ENCODE measurements around the gene SLC36A1.
"Not testable (repeated sequence)": the region's sequence is repeated elsewhere in the genome, so short reads cannot be mapped to it uniquely, and the experiment has no call there.

Gene SLC36A1

DNA sequence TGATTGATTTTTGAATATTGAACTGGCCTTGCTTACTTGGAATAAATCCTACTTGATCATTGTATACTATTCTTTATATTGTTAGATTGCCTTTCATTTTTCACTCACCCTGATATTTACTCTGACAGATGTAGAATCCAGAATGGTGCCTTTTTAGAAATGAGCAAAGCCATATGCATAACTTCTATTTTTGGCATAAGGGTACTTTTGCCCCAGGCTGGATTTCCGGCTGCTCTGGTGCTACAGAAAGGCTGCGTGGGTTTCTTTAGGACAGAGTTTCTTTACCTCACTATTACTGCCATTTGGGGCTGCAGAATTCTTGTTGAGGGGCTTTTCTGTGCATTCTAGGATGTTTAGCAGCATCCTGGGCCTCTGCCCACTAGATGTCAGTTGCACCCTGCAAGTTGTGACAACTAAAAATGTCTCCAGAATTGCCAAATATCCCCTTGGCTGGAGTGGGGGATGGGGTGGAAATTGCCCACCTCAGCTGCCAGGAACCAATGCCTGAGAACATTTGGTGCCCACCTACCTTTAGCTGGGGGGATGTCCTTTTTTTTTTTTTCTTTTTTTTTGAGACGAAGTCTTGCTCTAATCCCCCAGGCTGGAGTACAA lies 50.1 kb downstream of the SLC36A1 start:
- no peak overlapping the region for H3K4me3 ChIP-seq (ENCODE audit: insufficient read depth, low read depth, low read length)
- no peaks in the 10 kb centered on the region for H3K4me1 ChIP-seq (ENCODE audit: control insufficient read depth, insufficient read depth, low read length)
- 78 to 93% methylated on average over 3 of the region's 3 CpGs for WGBS, 2 experiments
- no peaks in the 10 kb centered on the region for H3K36me3 ChIP-seq (ENCODE audit: control insufficient read depth, insufficient read depth, low read length)
- H3K27ac ChIP-seq (ENCODE audit: insufficient read depth, low read depth, low read length, poor library complexity, severe bottlenecking) = no peak overlapping the region
- H3K27me3 ChIP-seq (ENCODE audit: control insufficient read depth, insufficient read depth, low read length, poor library complexity, severe bottlenecking) = no peaks in the 10 kb centered on the region
- H3K9me3 ChIP-seq (ENCODE audit: control insufficient read depth, low read length) = no peaks in the 10 kb centered on the region

DNA sequence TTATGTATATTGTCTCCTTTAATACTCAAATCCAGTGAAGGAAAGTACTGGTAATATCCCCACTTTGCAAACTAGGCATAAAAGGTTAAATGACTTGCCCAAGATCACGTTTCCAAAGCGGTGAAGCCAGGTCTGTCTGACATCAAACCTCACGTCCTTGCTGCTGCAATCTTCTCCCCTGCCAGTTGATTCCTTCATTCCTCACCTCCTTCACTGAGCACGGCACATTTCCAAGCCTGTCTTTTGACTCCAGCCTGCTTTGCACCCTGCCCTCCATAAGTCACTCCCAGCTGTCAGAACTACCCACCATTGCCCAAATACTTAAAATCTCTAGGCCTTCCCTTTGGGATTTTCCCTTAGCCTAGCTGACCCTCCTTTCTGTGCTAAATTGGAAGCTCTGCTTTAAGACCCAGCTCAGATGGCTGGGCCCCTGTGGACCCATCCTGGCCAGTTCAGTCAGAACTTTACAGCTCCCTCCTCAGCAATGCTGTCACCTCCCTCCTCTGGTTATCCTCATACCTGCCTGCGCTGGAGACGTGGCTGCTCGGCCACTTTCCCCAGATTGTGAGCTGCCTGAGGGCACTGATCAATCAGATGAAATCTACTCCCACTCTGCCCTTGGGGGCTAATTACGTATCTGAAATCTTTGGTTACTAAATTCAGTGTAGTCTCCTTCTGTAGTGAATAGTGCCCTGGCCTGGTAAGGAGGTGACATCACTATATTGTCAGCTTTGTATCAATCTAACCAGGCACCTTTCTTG lies 51.2 kb downstream of the SLC36A1 start:
- H3K9me3 ChIP-seq (ENCODE audit: control insufficient read depth, low read length) = no peaks in the 10 kb centered on the region
- 72 to 79% methylated on average over 7 to 8 of the region's 8 CpGs for WGBS, 2 experiments
- H3K36me3 ChIP-seq (ENCODE audit: control insufficient read depth, insufficient read depth, low read length) = no peaks in the 10 kb centered on the region
- H3K4me1 ChIP-seq (ENCODE audit: control insufficient read depth, insufficient read depth, low read length) = no peaks in the 10 kb centered on the region
- H3K4me3 ChIP-seq (ENCODE audit: insufficient read depth, low read depth, low read length) = no peak overlapping the region
- no peaks in the 10 kb centered on the region for H3K27me3 ChIP-seq (ENCODE audit: control insufficient read depth, insufficient read depth, low read length, poor library complexity, severe bottlenecking)
- no peak overlapping the region for H3K27ac ChIP-seq (ENCODE audit: insufficient read depth, low read depth, low read length, poor library complexity, severe bottlenecking)

DNA sequence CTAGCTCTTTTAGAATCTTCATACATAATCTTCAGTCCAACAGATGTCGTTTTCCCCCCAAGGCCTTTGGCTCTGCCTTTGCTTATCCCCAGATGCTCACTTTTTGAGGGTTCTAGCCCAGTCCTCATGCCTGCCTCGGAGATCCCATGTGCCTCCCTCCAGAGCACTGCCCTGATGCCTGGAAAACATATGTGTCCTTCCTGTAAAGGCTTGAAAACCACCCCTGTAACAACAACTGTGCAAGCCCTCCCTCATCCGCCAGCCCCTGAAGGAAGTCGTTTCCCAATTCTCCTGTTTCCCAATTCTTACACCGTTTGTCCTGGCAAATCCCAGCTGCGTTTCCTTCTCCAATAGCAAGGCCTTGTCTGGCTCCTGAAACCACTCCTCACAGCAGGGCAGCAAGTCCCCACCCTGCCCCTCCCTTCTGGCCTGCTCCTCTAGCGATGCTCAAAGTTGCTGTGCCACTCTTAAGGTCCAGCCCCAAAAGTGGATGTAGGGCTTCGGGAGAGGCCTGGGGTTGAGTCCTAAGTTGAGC lies 52.2 kb downstream of the SLC36A1 start:
- Histone ChIP-seq H3K9me3 (ENCODE audit: control insufficient read depth, low read length) (no peaks in the 10 kb centered on the region), H3K4me1 (ENCODE audit: control insufficient read depth, insufficient read depth, low read length) (no peaks in the 10 kb centered on the region), H3K36me3 (ENCODE audit: control insufficient read depth, insufficient read depth, low read length) (no peaks in the 10 kb centered on the region), H3K27ac (ENCODE audit: insufficient read depth, low read depth, low read length, poor library complexity, severe bottlenecking) (no peak overlapping the region), H3K27me3 (ENCODE audit: control insufficient read depth, insufficient read depth, low read length, poor library complexity, severe bottlenecking) (no peaks in the 10 kb centered on the region), H3K4me3 (ENCODE audit: insufficient read depth, low read depth, low read length) (no peak overlapping the region)
- 74 to 77% methylated on average over 8 of the region's 8 CpGs for WGBS, 2 experiments

DNA sequence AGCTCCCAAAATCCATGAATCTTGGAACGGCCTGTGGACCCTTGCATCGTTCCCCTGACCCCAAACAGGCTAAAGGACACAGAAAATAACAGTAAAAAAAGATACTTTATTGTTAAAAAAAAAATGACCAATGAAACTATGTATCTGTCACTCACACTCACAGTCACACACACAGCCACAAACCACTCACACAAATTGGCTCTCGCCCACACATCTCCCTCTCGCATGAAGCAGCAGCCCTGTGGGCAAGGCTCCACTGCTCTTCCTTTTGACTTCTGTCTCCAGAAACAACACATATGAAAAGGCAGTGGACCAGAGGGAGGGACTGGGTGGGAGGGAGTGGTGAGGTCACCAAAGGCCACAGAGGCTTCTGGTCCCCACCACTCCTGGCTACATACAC lies 56.6 kb downstream of the SLC36A1 start:
- H3K27ac ChIP-seq (ENCODE audit: insufficient read depth, low read depth, low read length, poor library complexity, severe bottlenecking) = no peak overlapping the region
- 87 to 97% methylated on average over 2 to 4 of the region's 4 CpGs for WGBS, 2 experiments
- no peaks in the 10 kb centered on the region for H3K27me3 ChIP-seq (ENCODE audit: control insufficient read depth, insufficient read depth, low read length, poor library complexity, severe bottlenecking)
- H3K4me3 ChIP-seq (ENCODE audit: insufficient read depth, low read depth, low read length) = no peak overlapping the region
- no peaks in the 10 kb centered on the region for H3K4me1 ChIP-seq (ENCODE audit: control insufficient read depth, insufficient read depth, low read length)
- H3K36me3 ChIP-seq (ENCODE audit: control insufficient read depth, insufficient read depth, low read length) = no peaks in the 10 kb centered on the region
- no peaks in the 10 kb centered on the region for H3K9me3 ChIP-seq (ENCODE audit: control insufficient read depth, low read length)

DNA sequence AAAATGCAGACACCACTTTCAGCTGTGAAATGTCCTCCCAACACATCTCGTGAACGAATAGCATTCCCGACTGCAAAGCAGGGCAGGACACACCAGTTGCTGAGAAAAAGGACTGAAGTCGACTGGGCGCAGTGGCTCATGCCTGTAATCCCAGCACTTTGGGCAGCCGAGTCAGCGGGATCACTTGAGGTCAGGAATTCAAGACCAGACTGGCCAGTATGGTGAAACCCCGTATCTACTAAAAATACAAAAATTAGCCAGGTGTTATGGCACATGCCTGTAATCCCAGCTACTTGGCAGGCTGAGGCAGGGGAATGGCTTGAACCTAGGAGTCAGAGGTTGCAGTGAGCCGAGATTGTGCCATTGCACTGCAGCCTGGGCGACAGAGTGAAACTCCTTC lies 60.9 kb downstream of the SLC36A1 start:
- not testable (repeated sequence) for H3K27me3 ChIP-seq (ENCODE audit: control insufficient read depth, insufficient read depth, low read length, poor library complexity, severe bottlenecking); H3K4me1 ChIP-seq (ENCODE audit: control insufficient read depth, insufficient read depth, low read length); H3K36me3 ChIP-seq (ENCODE audit: control insufficient read depth, insufficient read depth, low read length); H3K9me3 ChIP-seq (ENCODE audit: control insufficient read depth, low read length); H3K4me3 ChIP-seq (ENCODE audit: insufficient read depth, low read depth, low read length); H3K27ac ChIP-seq (ENCODE audit: insufficient read depth, low read depth, low read length, poor library complexity, severe bottlenecking)
- WGBS, 2 experiments = 89 to 91% methylated on average over 10 of the region's 10 CpGs

GRCh38 chr5:151509231-151509630 lies 61.8 kb downstream of the SLC36A1 start:
- Histone ChIP-seq H3K4me3 (ENCODE audit: insufficient read depth, low read depth, low read length) (no peak overlapping the region), H3K36me3 (ENCODE audit: control insufficient read depth, insufficient read depth, low read length) (no peaks in the 10 kb centered on the region), H3K9me3 (ENCODE audit: control insufficient read depth, low read length) (no peaks in the 10 kb centered on the region), H3K4me1 (ENCODE audit: control insufficient read depth, insufficient read depth, low read length) (no peaks in the 10 kb centered on the region), H3K27me3 (ENCODE audit: control insufficient read depth, insufficient read depth, low read length, poor library complexity, severe bottlenecking) (no peaks in the 10 kb centered on the region), H3K27ac (ENCODE audit: insufficient read depth, low read depth, low read length, poor library complexity, severe bottlenecking) (no peak overlapping the region)
- 80 to 85% methylated on average over 5 of the region's 5 CpGs for WGBS, 2 experiments

DNA sequence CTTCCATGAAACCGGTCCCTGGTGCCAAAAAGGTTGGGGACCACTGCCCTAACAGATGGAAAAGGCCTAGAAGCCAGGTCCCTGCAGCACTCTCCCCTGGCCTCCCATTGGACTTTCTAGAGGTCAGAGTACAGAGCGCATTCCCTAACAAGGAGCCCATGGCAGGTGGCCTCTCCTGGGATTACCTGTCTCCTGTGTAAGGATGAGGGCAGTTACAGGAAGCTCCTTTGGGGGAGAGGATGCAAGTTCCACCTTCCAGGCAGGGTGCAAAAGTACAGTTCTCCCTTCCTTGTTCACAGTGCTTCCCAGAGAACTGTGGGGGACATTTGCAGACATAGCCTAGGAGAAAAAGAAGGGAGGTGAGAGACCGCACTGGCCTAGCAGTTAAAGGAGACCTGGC lies 62.4 kb downstream of the SLC36A1 start:
- H3K4me3 ChIP-seq (ENCODE audit: insufficient read depth, low read depth, low read length) = no peak overlapping the region
- H3K36me3 ChIP-seq (ENCODE audit: control insufficient read depth, insufficient read depth, low read length) = no peaks in the 10 kb centered on the region
- WGBS, 2 experiments = 95% methylated on average over 3 of the region's 3 CpGs
- H3K9me3 ChIP-seq (ENCODE audit: control insufficient read depth, low read length) = no peaks in the 10 kb centered on the region
- no peaks in the 10 kb centered on the region for H3K4me1 ChIP-seq (ENCODE audit: control insufficient read depth, insufficient read depth, low read length)
- no peak overlapping the region for H3K27ac ChIP-seq (ENCODE audit: insufficient read depth, low read depth, low read length, poor library complexity, severe bottlenecking)
- H3K27me3 ChIP-seq (ENCODE audit: control insufficient read depth, insufficient read depth, low read length, poor library complexity, severe bottlenecking) = no peaks in the 10 kb centered on the region

GRCh38 chr5:151517122-151517920 lies 69.9 kb downstream of the SLC36A1 start:
- Histone ChIP-seq H3K4me3 (ENCODE audit: insufficient read depth, low read depth, low read length) (no peak overlapping the region), H3K27ac (ENCODE audit: insufficient read depth, low read depth, low read length, poor library complexity, severe bottlenecking) (no peak overlapping the region), H3K36me3 (ENCODE audit: control insufficient read depth, insufficient read depth, low read length) (no peaks in the 10 kb centered on the region), H3K9me3 (ENCODE audit: control insufficient read depth, low read length) (no peaks in the 10 kb centered on the region), H3K4me1 (ENCODE audit: control insufficient read depth, insufficient read depth, low read length) (no peaks in the 10 kb centered on the region), H3K27me3 (ENCODE audit: control insufficient read depth, insufficient read depth, low read length, poor library complexity, severe bottlenecking) (no peaks in the 10 kb centered on the region)
- WGBS, 2 experiments = 95 to 96% methylated on average over 8 of the region's 8 CpGs

GRCh38 chr5:151520294-151520693 lies 72.9 kb downstream of the SLC36A1 start:
- Histone ChIP-seq H3K4me3 (ENCODE audit: insufficient read depth, low read depth, low read length) (no peak overlapping the region), H3K9me3 (ENCODE audit: control insufficient read depth, low read length) (no peaks in the 10 kb centered on the region), H3K27ac (ENCODE audit: insufficient read depth, low read depth, low read length, poor library complexity, severe bottlenecking) (no peak overlapping the region), H3K4me1 (ENCODE audit: control insufficient read depth, insufficient read depth, low read length) (no peaks in the 10 kb centered on the region), H3K36me3 (ENCODE audit: control insufficient read depth, insufficient read depth, low read length) (no peaks in the 10 kb centered on the region), H3K27me3 (ENCODE audit: control insufficient read depth, insufficient read depth, low read length, poor library complexity, severe bottlenecking) (no peaks in the 10 kb centered on the region)
- WGBS, 2 experiments = 92 to 93% methylated on average over 5 to 7 of the region's 7 CpGs

- no peaks in the 10 kb centered on the region for H3K9me3 ChIP-seq (ENCODE audit: control insufficient read depth, low read length)
- no peak overlapping the region for H3K27ac ChIP-seq (ENCODE audit: insufficient read depth, low read depth, low read length, poor library complexity, severe bottlenecking)
- no peaks in the 10 kb centered on the region for H3K4me1 ChIP-seq (ENCODE audit: control insufficient read depth, insufficient read depth, low read length)
- H3K4me3 ChIP-seq (ENCODE audit: insufficient read depth, low read depth, low read length) = no peak overlapping the region
- H3K27me3 ChIP-seq (ENCODE audit: control insufficient read depth, insufficient read depth, low read length, poor library complexity, severe bottlenecking) = no peaks in the 10 kb centered on the region
- H3K36me3 ChIP-seq (ENCODE audit: control insufficient read depth, insufficient read depth, low read length) = no peaks in the 10 kb centered on the region
- WGBS, 2 experiments = 82 to 86% methylated on average over 5 of the region's 5 CpGs
Observed at GRCh38 chr5:151522226-151522625, 74.8 kb downstream of the SLC36A1 start.

Measured in ectodermal cell (in vitro differentiated cells).